Smooth muscle cell (in vitro differentiated cells): ENCODE data around the gene SLC4A7. TPM values are rescaled to one million over a fixed set of nuclear protein-coding genes. Genes with fewer than 3 reads are reported as not detected.
"Not testable (repeated sequence)": the region's sequence is repeated elsewhere in the genome, so short reads cannot be mapped to it uniquely, and the experiment has no call there.

Source experiments
- DNase-seq: peaks from one replicate; lab custom pipeline; 2025; ENCODE audit not compliant: unreplicated experiment; lab: John Stamatoyannopoulos, UW
- H2AFZ ChIP-seq: fragments of 200-600 bp; sonication (generic); 2 replicates; pipeline ENCODE4 v1.6.0; 2016; ENCODE audit warnings: antibody characterized with exemption, low read depth, mild to moderate bottlenecking
- H3F3A ChIP-seq: fragments of 200-600 bp; sonication (generic); 2 replicates; pipeline ENCODE4 v1.6.0; 2017; ENCODE audit warnings: antibody characterized with exemption, low read depth
- H3K27ac ChIP-seq: fragments of 200-600 bp; sonication (generic); 2 replicates; pipeline ENCODE4 v1.5.1; 2016; ENCODE audit warnings: low read depth, mild to moderate bottlenecking
- H3K27me3 ChIP-seq: fragments of 200-600 bp; sonication (generic); 2 replicates; pipeline ENCODE4 v1.6.1; 2016; ENCODE audit warnings: low read depth, mild to moderate bottlenecking
- H3K36me3 ChIP-seq: fragments of 200-600 bp; sonication (generic); 2 replicates; pipeline ENCODE4 v1.5.1; 2016; ENCODE audit warnings: low read depth
- H3K4me1 ChIP-seq: fragments of 200-600 bp; sonication (generic); 2 replicates; pipeline ENCODE4 v1.5.1; 2016; ENCODE audit warnings: low read depth
- H3K4me2 ChIP-seq: fragments of 200-600 bp; sonication (generic); 2 replicates; pipeline ENCODE4 v1.6.0; 2016; ENCODE audit warnings: mild to moderate bottlenecking
- H3K4me3 ChIP-seq: fragments of 200-600 bp; sonication (generic); 2 replicates; pipeline ENCODE4 v1.5.1; 2016; ENCODE audit warnings: mild to moderate bottlenecking
- H3K79me2 ChIP-seq: fragments of 200-600 bp; sonication (generic); 2 replicates; pipeline ENCODE4 v1.6.0; 2016; ENCODE audit warnings: low read depth, mild to moderate bottlenecking
- H3K9ac ChIP-seq: fragments of 200-600 bp; sonication (generic); 2 replicates; pipeline ENCODE4 v1.6.0; 2016; ENCODE audit warnings: low read depth
- H3K9me3 ChIP-seq: fragments of 200-600 bp; sonication (generic); replicated peaks from 2 replicates; pipeline ENCODE4 v1.5.1; 2016; ENCODE audit warnings: low read depth
- H4K20me1 ChIP-seq: fragments of 200-600 bp; sonication (generic); 2 replicates; pipeline ENCODE4 v1.6.0; 2016; ENCODE audit warnings: low read depth
- CTCF ChIP-seq: fragments of 200-600 bp; sonication (generic); IDR thresholded peaks from 2 replicates; pipeline ENCODE4 v1.5.1; 2017; ENCODE audit warnings: borderline replicate concordance, mild to moderate bottlenecking, antibody characterized with exemption; ENCODE audit not compliant: insufficient read depth, poor library complexity, severe bottlenecking
- WGBS: methylation state at CpG from one replicate; pipeline ENCODE4 v1.1.7; 2016; ENCODE audit warnings: low lambda C conversion rate; 5-methylcytosine and 5-hydroxymethylcytosine counted together
- polyA plus RNA-seq: library from polyadenylated mRNA; unstranded; fragments of >200 nt; fragmentation: Nextera tagmentation; extraction: Ambion mirVana; gene quantifications from 2 replicates; pipeline ENCODE4 v1.2.1, GENCODE V29; 2016
- total RNA-seq: library from RNA; depleted of rRNA; stranded (reverse); fragments of >200 nt; gene quantifications from 2 replicates; pipeline ENCODE4 v1.2.3, GENCODE V29; 2014

The SLC4A7 gene
- total RNA-seq (62.8 and 72.2 TPM in 2 replicates), polyA plus RNA-seq (13.1 and 13.2 TPM in 2 replicates)

- Histone ChIP-seq H3K79me2 (peaks cover 37% of the 10 kb centered on the region), H3K27ac (peak within 1 kb of the TSS; percentile 81), H3F3A (no peaks in the 10 kb centered on the region), H3K9me3 (no peaks in the 10 kb centered on the region), H3K4me2 (peak within 1 kb of the TSS; percentile 93), H3K9ac (peak within 1 kb of the TSS; percentile 82), H3K36me3 (no peaks in the 10 kb centered on the region), H3K4me3 (peak within 1 kb of the TSS; percentile 97), H2AFZ (peak within 1 kb of the TSS; percentile 83), H4K20me1 (peaks cover 40% of the 10 kb centered on the region), H3K27me3 (no peaks in the 10 kb centered on the region), H3K4me1 (peaks cover 5% of the 10 kb centered on the region)
- peak; percentile 94 for DNase-seq
- TF ChIP-seq CTCF = no peak
- WGBS = 2% methylated on average over 45 of the region's 100 CpGs
These were observed at the start of gene SLC4A7 for GRCh38 chr3:27484015-27484844. Gene SLC4A7, minus strand, starts transcription at chr3:27484384. Its CDS starts 258 bp downstream, at chr3:27484126.

- DNase-seq = no peak
- Histone ChIP-seq H3K4me1 (peaks cover 15% of the 10 kb centered on the region), H2AFZ (peak overlapping the region; percentile 86), H3F3A (peaks cover 16% of the 10 kb centered on the region), H3K27me3 (no peaks in the 10 kb centered on the region), H3K27ac (peak overlapping the region; percentile 98), H3K36me3 (no peaks in the 10 kb centered on the region), H3K9me3 (no peaks in the 10 kb centered on the region), H4K20me1 (no peaks in the 10 kb centered on the region), H3K4me3 (peak overlapping the region; percentile 4), H3K9ac (peak overlapping the region; percentile 76), H3K79me2 (no peaks in the 10 kb centered on the region), H3K4me2 (peak overlapping the region; percentile 76)
- TF ChIP-seq CTCF = no peak
- 20% methylated on average over 4 of the region's 4 CpGs for WGBS
These were observed 49.0 kb upstream of the SLC4A7 start for GRCh38 chr3:27533261-27533607.

GRCh38 chr3:27532426-27533260 lies 48.5 kb upstream of the SLC4A7 start:
- no peaks in the 10 kb centered on the region for H3K79me2 ChIP-seq
- H3K4me1 ChIP-seq = peaks cover 15% of the 10 kb centered on the region
- no peaks in the 10 kb centered on the region for H4K20me1 ChIP-seq
- peak overlapping the region; percentile 98 for H3K27ac ChIP-seq
- H3K9me3 ChIP-seq = no peaks in the 10 kb centered on the region
- no peak for TF ChIP-seq CTCF
- peaks cover 16% of the 10 kb centered on the region for H3F3A ChIP-seq
- peak overlapping the region; percentile 76 for H3K9ac ChIP-seq
- no peaks in the 10 kb centered on the region for H3K36me3 ChIP-seq
- peak overlapping the region; percentile 4 for H3K4me3 ChIP-seq
- peak overlapping the region; percentile 76 for H3K4me2 ChIP-seq
- H3K27me3 ChIP-seq = no peaks in the 10 kb centered on the region
- H2AFZ ChIP-seq = peak overlapping the region; percentile 86
- DNase-seq = no peak
- 49% methylated on average over 8 of the region's 8 CpGs for WGBS

- not testable (repeated sequence) for H3K4me2 ChIP-seq, H3K36me3 ChIP-seq, H3K9ac ChIP-seq, DNase-seq, H3K27me3 ChIP-seq, H3K4me3 ChIP-seq, H3K9me3 ChIP-seq, H4K20me1 ChIP-seq, H3K79me2 ChIP-seq, H3K27ac ChIP-seq, H2AFZ ChIP-seq
- Histone ChIP-seq H3F3A (peaks cover 13% of the 10 kb centered on the region), H3K4me1 (peaks cover 15% of the 10 kb centered on the region)
- WGBS = 94% methylated on average over 8 of the region's 8 CpGs
These were observed 47.1 kb upstream of the SLC4A7 start for GRCh38 chr3:27531193-27531751.
